ENCODE measurements around the gene PREX1.

DNA sequence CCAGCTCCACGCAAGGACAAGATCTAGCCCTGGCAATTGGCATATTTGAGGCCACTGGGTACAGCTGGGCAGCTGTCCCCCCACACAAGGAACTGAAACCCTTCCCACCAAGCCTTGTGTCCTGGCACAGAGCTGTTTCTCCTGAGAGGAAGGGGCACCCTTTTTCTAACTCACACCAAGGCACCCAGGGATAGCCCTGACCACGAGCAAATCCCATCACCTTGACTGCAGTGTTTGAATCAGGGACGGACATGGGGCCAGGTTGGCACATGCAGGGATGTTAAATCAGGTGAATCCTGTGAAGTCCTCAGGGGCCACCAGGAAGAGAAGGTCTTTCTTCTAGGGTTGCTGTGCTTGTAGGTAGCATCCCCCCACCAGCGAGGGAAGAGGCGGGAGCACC, 246.6 kb downstream of the PREX1 start:
- TF ChIP-seq CTCF (IDR thresholded peaks at IDR 0.05; ENCODE audit: insufficient read depth, low read length), result no peak
- TF ChIP-seq, protein P1, sequence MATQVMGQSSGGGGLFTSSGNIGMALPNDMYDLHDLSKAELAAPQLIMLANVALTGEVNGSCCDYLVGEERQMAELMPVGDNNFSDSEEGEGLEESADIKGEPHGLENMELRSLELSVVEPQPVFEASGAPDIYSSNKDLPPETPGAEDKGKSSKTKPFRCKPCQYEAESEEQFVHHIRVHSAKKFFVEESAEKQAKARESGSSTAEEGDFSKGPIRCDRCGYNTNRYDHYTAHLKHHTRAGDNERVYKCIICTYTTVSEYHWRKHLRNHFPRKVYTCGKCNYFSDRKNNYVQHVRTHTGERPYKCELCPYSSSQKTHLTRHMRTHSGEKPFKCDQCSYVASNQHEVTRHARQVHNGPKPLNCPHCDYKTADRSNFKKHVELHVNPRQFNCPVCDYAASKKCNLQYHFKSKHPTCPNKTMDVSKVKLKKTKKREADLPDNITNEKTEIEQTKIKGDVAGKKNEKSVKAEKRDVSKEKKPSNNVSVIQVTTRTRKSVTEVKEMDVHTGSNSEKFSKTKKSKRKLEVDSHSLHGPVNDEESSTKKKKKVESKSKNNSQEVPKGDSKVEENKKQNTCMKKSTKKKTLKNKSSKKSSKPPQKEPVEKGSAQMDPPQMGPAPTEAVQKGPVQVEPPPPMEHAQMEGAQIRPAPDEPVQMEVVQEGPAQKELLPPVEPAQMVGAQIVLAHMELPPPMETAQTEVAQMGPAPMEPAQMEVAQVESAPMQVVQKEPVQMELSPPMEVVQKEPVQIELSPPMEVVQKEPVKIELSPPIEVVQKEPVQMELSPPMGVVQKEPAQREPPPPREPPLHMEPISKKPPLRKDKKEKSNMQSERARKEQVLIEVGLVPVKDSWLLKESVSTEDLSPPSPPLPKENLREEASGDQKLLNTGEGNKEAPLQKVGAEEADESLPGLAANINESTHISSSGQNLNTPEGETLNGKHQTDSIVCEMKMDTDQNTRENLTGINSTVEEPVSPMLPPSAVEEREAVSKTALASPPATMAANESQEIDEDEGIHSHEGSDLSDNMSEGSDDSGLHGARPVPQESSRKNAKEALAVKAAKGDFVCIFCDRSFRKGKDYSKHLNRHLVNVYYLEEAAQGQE (IDR thresholded peaks at IDR 0.05; ENCODE audit: insufficient replicate concordance, low read depth), result no peak

Measured in HL-60 (cell line).